SU-DHL-6 (cell line): Measurements from ENCODE around the gene DSP.
A peak's percentile ranks its signal among the peaks of the same experiment; 100 is the strongest.

ENCODE experiments used
- H2AFZ ChIP-seq: fragments of 200-600 bp; sonication (generic); 2 replicates; pipeline ENCODE4 v1.6.1; 2014; ENCODE audit warnings: low read depth, mild to moderate bottlenecking, moderate library complexity, mixed read lengths, antibody characterized with exemption, low read length; ENCODE audit not compliant: severe bottlenecking
- H3F3A ChIP-seq: fragments of 200-600 bp; shearing (Covaris generic); 2 replicates; pipeline ENCODE4 v1.6.0; 2016; ENCODE audit warnings: antibody characterized with exemption, mild to moderate bottlenecking; ENCODE audit not compliant: insufficient read depth
- H3K27ac ChIP-seq: fragments of 200-600 bp; sonication (generic); 2 replicates; pipeline ENCODE4 v1.5.1; 2016; ENCODE audit warnings: low read depth, mild to moderate bottlenecking, low read length, moderate library complexity, mixed read lengths
- H3K27me3 ChIP-seq: fragments of 200-600 bp; sonication (generic), shearing (Covaris generic); 2 replicates; pipeline ENCODE4 v1.6.0; 2014; ENCODE audit warnings: mild to moderate bottlenecking, low read length
- H3K36me3 ChIP-seq: fragments of 200-600 bp; sonication (generic); 2 replicates; pipeline ENCODE4 v1.6.1; 2014; ENCODE audit warnings: mild to moderate bottlenecking, low read length, mixed read lengths
- H3K4me2 ChIP-seq: fragments of 300-600, 200-600 bp; shearing (Covaris generic), sonication (generic); 2 replicates; pipeline ENCODE4 v1.6.0; 2014; ENCODE audit warnings: low read length, low read depth, mild to moderate bottlenecking; ENCODE audit not compliant: poor library complexity, severe bottlenecking
- H3K4me3 ChIP-seq: fragments of 200-600 bp; sonication (generic); 2 replicates; pipeline ENCODE4 v1.5.1; 2014; ENCODE audit warnings: antibody characterized with exemption, low read length, mild to moderate bottlenecking, mixed read lengths; ENCODE audit not compliant: insufficient read depth, poor library complexity, severe bottlenecking
- H3K79me2 ChIP-seq: fragments of 200-600 bp; sonication (generic); 2 replicates; pipeline ENCODE4 v1.6.1; 2014; ENCODE audit warnings: mild to moderate bottlenecking, low read length, moderate library complexity; ENCODE audit not compliant: insufficient read depth
- H3K9ac ChIP-seq: fragments of 200-600 bp; sonication (generic); 2 replicates; pipeline ENCODE4 v1.7.0; 2014; ENCODE audit warnings: mild to moderate bottlenecking, low read length
- H3K9me2 ChIP-seq: fragments of 200-600 bp; sonication (generic); replicated peaks from 2 replicates; pipeline ENCODE4 v1.6.1; 2014; ENCODE audit warnings: low read length; ENCODE audit not compliant: insufficient read depth
- H3K9me3 ChIP-seq: fragments of 200-600 bp; sonication (generic); 2 replicates; pipeline ENCODE4 v1.6.1; 2014; ENCODE audit warnings: low read length, mixed read lengths; ENCODE audit not compliant: insufficient read depth
- H4K20me1 ChIP-seq: fragments of 200-600 bp; sonication (generic); 2 replicates; pipeline ENCODE4 v1.6.1; 2014; ENCODE audit warnings: low read depth, mild to moderate bottlenecking, antibody characterized with exemption, low read length, moderate library complexity, mixed read lengths
- CTCF ChIP-seq: fragments of 200-600 bp; sonication (generic); IDR thresholded peaks from one replicate; pipeline ENCODE4 v1.5.1; 2017; ENCODE audit warnings: antibody characterized with exemption, mild to moderate bottlenecking, low read length, moderate library complexity; ENCODE audit not compliant: insufficient read depth, poor library complexity, severe bottlenecking
- EZH2phosphoT487 ChIP-seq: fragments of 200-600 bp; sonication (generic), shearing (Covaris generic); conservative IDR thresholded peaks from 2 replicates; pipeline ENCODE4 v1.6.1; 2018; ENCODE audit warnings: mild to moderate bottlenecking, antibody characterized with exemption, low read length, moderate library complexity, mixed read lengths

Gene DSP

DNA sequence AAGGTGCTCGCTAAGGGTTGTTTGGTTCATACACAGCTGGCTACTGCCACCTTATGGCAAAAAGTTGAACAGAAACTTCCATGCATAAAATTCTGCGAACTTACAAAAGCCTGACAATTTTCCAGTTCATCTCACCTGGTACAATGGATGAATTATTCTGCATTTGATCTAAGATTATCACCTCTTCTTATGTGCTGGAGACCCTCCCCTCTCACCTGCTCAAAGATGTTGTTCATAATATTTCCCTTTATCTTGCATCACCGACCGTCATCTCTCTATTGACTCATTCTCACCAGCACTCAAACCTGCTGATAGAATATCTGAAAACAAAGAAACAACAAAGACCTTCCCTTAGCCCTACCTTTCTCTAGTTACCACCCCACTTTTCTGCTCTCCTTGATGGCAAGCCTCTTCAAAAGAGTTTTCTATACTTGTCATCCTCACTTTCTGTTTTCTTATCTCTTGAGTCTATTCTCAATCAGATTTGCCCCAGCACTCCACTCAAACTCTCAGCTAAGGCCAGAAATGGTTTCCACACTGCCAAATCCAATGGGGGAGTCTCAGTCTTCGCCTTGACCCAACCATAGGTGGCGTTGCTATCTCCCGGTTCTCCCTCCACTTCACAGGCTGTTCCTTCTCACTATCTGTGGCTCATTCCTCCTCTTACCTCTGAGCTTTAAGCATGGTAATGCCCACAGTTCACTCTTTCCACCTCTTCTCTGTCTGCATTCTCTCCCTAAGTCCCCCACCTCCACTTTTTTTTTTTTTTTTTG is 74.3 kb downstream of the DSP start:
- no peaks in the 10 kb centered on the region for H3K27me3 ChIP-seq
- H3K4me3 ChIP-seq: no peak overlapping the region
- no peaks in the 10 kb centered on the region for H3K9me2 ChIP-seq
- H3F3A ChIP-seq: peaks cover 9% of the 10 kb centered on the region; the same call in 1 of the 2 replicates
- H4K20me1 ChIP-seq: no peaks in the 10 kb centered on the region
- no peak overlapping the region for H2AFZ ChIP-seq
- H3K4me2 ChIP-seq: no peak overlapping the region
- H3K9ac ChIP-seq: no peak overlapping the region
- no peak overlapping the region for H3K27ac ChIP-seq
- no peaks in the 10 kb centered on the region for H3K79me2 ChIP-seq
- peak; percentile 89 for TF ChIP-seq CTCF
- no peak for TF ChIP-seq EZH2phosphoT487
- no peaks in the 10 kb centered on the region for H3K36me3 ChIP-seq
- no peaks in the 10 kb centered on the region for H3K9me3 ChIP-seq

DNA sequence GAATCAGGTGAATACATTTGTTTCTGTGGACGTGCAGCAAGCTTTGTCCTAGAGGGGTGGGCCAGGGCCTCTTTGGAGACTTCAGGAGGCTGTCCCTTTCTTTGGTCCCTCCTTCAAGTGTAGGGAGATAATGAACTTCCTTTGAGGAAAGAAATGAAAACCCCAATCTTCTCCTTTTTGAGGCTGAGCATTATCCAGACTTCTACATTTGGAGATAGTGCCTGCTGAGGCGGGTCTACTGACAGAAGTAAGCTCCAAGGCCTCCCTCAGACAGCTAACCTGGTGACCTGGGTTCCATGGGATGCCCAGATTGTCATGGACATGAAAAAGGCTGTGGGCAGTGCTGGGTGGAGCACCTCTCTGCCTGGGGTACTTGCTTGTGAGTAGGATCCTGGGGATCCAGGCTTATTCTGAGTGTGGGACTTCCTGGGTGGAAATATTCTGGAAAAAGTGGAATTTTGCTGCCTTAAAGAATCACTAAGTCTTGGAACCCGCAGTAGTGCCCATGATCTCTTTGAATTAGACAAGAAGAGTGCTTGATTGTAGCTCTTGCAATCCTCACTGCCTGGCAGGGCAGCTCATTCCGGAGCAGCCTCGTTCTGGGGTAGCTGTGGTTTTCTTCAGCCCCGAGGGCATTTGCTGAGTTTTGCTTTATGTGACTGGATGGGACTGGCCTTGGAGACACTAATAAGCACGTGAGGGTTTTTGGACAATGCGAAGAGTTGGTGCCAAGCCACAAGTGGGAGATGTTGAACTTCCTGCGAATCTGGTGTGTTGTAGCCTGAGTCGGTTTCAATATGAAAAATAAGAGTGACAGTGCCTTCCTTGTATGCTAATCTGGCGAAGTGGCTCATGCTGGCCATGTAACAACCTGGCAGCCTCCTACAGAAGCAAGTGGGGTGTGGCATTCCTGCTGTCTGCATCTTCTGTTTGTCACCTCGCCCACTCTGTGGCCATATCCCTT is 76.6 kb downstream of the DSP start:
- no peaks in the 10 kb centered on the region for H4K20me1 ChIP-seq
- H3K36me3 ChIP-seq: no peaks in the 10 kb centered on the region
- no peak overlapping the region for H3K27ac ChIP-seq
- H3K79me2 ChIP-seq: no peaks in the 10 kb centered on the region
- TF ChIP-seq EZH2phosphoT487 (no peak), CTCF (no peak)
- H3K9me2 ChIP-seq: no peaks in the 10 kb centered on the region
- no peaks in the 10 kb centered on the region for H3K9me3 ChIP-seq
- no peak overlapping the region for H3K4me3 ChIP-seq
- H3K27me3 ChIP-seq: no peaks in the 10 kb centered on the region
- H3K9ac ChIP-seq: no peak overlapping the region
- 0 out of 2 replicates have a peak, but pooled peaks cover 4% of the 10 kb centered on the region for H3F3A ChIP-seq
- H2AFZ ChIP-seq: no peak overlapping the region
- H3K4me2 ChIP-seq: no peak overlapping the region

DNA sequence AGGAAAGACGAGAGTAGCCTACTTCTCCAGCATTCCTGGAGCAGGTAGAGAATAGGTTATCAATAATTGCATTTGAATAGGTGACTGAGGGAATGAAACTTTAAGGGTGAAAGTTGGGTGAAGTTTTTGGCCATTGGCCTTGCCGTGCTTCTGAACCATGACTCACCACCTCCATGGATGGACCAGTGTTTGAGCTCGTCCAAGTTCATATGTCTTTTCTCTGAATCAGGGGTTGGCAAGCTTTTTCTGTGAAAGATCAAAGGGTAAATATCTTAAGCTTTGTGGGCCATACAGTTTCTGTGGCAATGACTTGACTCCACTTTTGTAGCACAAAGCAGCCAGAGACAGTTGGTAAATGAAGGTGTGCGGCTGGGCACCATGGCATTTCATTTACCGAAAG is 80.3 kb downstream of the DSP start:
- H3K9ac ChIP-seq: no peak overlapping the region
- no peaks in the 10 kb centered on the region for H3K9me2 ChIP-seq
- H3K36me3 ChIP-seq: no peaks in the 10 kb centered on the region
- no peaks in the 10 kb centered on the region for H4K20me1 ChIP-seq
- H3F3A ChIP-seq: no peaks in the 10 kb centered on the region
- H3K9me3 ChIP-seq: no peaks in the 10 kb centered on the region
- no peak overlapping the region for H3K27ac ChIP-seq
- H3K4me3 ChIP-seq: no peak overlapping the region
- no peak overlapping the region for H2AFZ ChIP-seq
- no peak overlapping the region for H3K4me2 ChIP-seq
- no peak for TF ChIP-seq EZH2phosphoT487
- no peak for TF ChIP-seq CTCF
- no peaks in the 10 kb centered on the region for H3K79me2 ChIP-seq
- no peaks in the 10 kb centered on the region for H3K27me3 ChIP-seq
